NT2/D1 (cell line): Measurements from ENCODE around the gene CNOT4.
"Not testable (repeated sequence)": the region's sequence is repeated elsewhere in the genome, so short reads cannot be mapped to it uniquely, and the experiment has no call there.

Experiments
- SUZ12 ChIP-seq: IDR thresholded peaks from 2 replicates; pipeline ENCODE4 v1.6.1; 2011; ENCODE audit not compliant: insufficient read length, insufficient read depth; ENCODE audit errors: extremely low read depth
- ZNF274 ChIP-seq: IDR thresholded peaks from 2 replicates; pipeline ENCODE4 v1.6.1; 2011; ENCODE audit warnings: mild to moderate bottlenecking, low read depth, low read length

DNA sequence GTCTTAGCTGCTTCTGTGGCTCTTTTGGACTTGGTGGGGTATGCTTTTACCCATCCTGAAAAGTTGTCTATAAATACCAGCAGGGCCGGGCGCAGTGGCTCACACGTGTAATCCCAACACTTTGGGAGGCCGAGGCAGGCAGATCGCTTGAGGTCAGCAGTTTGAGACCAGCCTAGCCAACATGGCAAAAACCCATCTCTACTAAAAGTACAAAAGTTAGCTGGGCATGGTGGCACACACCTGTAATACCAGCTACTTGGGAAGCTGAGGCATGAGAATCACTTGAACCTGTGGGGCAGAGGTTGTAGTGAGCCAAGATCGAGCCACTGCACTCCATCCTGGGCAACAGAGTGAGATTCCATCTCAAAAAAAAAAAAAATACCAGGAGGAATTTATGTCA is 188.9 kb downstream of the CNOT4 start:
- not testable (repeated sequence) for TF ChIP-seq ZNF274, SUZ12
